Cardiac muscle cell (in vitro differentiated cells and primary cell): ENCODE results near the gene EFNA3. TPM values are rescaled to one million over a fixed set of nuclear protein-coding genes. Genes with fewer than 3 reads are reported as not detected.

Experiments used
- DNase-seq, 2 donors: peaks; one replicate each; pipeline versions ENCODE4 v3.0.0 to v3.0.0-alpha.2; 2010 to 2017; ENCODE audit warnings: low read depth in 1 of 2, low spot score in 1 of 2
- H3K27ac ChIP-seq: fragments of 200-600 bp; sonication (generic); 2 replicates; pipeline ENCODE4 v1.5.1; 2016
- H3K27me3 ChIP-seq: fragments of 200-600 bp; sonication (generic); 2 replicates; pipeline ENCODE4 v1.6.0; 2016; ENCODE audit warnings: control low read depth
- H3K36me3 ChIP-seq: fragments of 200-600 bp; sonication (generic); 2 replicates; pipeline ENCODE4 v1.5.1; 2016; ENCODE audit warnings: control low read depth
- H3K4me1 ChIP-seq: fragments of 200-600 bp; sonication (generic); 2 replicates; pipeline ENCODE4 v1.8.1; 2017; ENCODE audit warnings: low read depth, mild to moderate bottlenecking, mixed run types
- H3K4me3 ChIP-seq: fragments of 200-600 bp; sonication (generic); 2 replicates; pipeline ENCODE4 v1.5.1; 2016; ENCODE audit warnings: mild to moderate bottlenecking
- H3K9me3 ChIP-seq: fragments of 200-600 bp; sonication (generic); 2 replicates; pipeline ENCODE4 v1.5.1; 2017; ENCODE audit warnings: low read depth, mild to moderate bottlenecking, control low read depth
- polyA plus RNA-seq: library from polyadenylated mRNA; unstranded; fragments of >200 nt; fragmentation: Nextera tagmentation; extraction: Ambion mirVana; gene quantifications from 2 replicates; pipeline ENCODE4 v1.2.1, GENCODE V29; 2016
- total RNA-seq: library from RNA; depleted of rRNA; stranded (reverse); fragments of >200 nt; gene quantifications from 2 replicates; pipeline ENCODE4 v1.2.3, GENCODE V29; 2016
- TF ChIP-seq, protein P1 (sequence below): IDR thresholded peaks from 2 replicates; pipeline ENCODE4 v1.5.1; 2012; ENCODE audit warnings: low read depth, mild to moderate bottlenecking, low read length

Gene EFNA3
- total and polyA plus RNA-seq, 2 experiments from 2014 or later = 26.3 to 43.0 TPM

- peaks cover 7% of the 10 kb centered on the region for H3K4me1 ChIP-seq
- no peak for DNase-seq
- H3K27me3 ChIP-seq = no peaks in the 10 kb centered on the region
Observed at GRCh38 chr1:155099331-155099730, 20.7 kb downstream of the EFNA3 start.

DNA sequence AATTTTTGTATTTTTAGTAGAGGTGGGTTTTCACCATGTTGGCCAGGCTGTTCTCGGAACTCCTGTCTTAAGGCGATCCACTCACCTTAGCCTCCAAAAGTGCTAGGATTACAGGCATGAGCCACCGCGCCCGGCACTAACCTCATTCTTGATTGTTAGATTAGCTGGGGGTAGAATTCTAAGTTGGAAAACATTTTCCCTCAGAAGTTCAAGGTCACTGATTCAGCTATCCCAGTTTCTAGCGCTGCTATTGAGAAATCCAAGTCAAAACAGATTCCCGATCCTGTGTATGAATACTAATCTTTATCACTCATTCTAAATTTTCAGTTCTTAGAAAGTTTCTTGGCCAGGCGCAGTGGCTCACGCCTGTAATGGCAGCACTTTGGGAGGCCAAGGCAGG, 24.7 kb downstream of the EFNA3 start:
- no peak for DNase-seq
- no peak overlapping the region for H3K27ac ChIP-seq
- TF ChIP-seq, protein P1, sequence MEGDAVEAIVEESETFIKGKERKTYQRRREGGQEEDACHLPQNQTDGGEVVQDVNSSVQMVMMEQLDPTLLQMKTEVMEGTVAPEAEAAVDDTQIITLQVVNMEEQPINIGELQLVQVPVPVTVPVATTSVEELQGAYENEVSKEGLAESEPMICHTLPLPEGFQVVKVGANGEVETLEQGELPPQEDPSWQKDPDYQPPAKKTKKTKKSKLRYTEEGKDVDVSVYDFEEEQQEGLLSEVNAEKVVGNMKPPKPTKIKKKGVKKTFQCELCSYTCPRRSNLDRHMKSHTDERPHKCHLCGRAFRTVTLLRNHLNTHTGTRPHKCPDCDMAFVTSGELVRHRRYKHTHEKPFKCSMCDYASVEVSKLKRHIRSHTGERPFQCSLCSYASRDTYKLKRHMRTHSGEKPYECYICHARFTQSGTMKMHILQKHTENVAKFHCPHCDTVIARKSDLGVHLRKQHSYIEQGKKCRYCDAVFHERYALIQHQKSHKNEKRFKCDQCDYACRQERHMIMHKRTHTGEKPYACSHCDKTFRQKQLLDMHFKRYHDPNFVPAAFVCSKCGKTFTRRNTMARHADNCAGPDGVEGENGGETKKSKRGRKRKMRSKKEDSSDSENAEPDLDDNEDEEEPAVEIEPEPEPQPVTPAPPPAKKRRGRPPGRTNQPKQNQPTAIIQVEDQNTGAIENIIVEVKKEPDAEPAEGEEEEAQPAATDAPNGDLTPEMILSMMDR = no peak

More at GRCh38 chr1:155099331-155099730, 20.7 kb downstream of the EFNA3 start:
- Histone ChIP-seq H3K9me3 (no peaks in the 10 kb centered on the region), H3K36me3 (no peaks in the 10 kb centered on the region), H3K27ac (no peak overlapping the region), H3K4me3 (no peak overlapping the region)
- TF ChIP-seq, protein P1 = no peak

DNA sequence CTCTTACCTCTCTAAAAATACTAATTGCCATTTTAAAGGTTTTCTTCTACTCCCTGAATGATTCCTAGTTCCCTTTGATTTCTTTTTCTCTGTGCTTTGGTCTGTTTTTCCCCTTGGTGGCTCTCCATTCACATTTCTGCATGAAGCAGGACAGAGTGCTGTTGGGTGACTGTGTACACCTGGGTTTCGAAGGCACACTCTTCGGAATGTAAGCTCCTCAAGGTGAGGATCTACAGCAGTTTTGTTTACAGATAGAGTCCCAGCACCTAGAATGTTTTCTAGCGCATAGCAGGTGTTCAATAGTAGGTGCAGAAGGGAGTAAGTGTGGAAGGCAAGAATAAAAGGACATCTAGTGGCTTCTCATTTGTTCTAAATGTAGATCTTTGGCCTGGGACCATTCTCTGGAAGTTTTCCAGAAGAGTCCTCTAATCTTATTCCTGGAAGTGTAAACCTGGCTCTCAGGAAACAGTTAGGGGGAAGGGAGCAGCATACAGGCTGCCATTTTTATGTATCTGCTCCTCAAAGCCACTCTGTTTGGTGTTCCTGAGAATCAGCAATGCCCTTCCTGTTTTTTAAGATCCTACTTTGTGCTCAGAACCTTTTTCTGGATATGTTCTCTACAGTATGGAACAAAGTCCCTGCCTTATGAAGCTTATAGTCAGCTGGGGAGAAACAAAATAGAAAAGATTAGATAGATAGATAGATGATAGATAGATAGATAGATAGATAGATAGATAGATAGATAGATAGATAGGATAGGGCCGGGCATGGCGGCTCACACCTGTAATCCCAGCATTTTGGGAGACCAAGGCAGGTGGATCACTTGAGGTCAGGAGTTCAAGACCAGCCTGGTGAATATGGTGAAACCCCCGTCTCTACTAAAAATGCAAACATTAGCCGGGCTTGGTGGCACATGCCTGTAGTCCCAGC, 26.2 kb downstream of the EFNA3 start:
- Histone ChIP-seq H3K4me3 (no peak overlapping the region), H3K4me1 (no peaks in the 10 kb centered on the region), H3K27ac (no peak overlapping the region), H3K9me3 (no peaks in the 10 kb centered on the region), H3K27me3 (peaks cover 9% of the 10 kb centered on the region), H3K36me3 (no peaks in the 10 kb centered on the region)
- peak in 1 of 2 donors; percentile 22 for DNase-seq
- TF ChIP-seq, protein P1 = no peak

More for the DNA sequence above, 24.7 kb downstream of the EFNA3 start:
- no peaks in the 10 kb centered on the region for H3K9me3 ChIP-seq
- peaks cover 9% of the 10 kb centered on the region for H3K27me3 ChIP-seq
- H3K4me1 ChIP-seq = no peaks in the 10 kb centered on the region
- no peaks in the 10 kb centered on the region for H3K36me3 ChIP-seq
- no peak overlapping the region for H3K4me3 ChIP-seq

DNA sequence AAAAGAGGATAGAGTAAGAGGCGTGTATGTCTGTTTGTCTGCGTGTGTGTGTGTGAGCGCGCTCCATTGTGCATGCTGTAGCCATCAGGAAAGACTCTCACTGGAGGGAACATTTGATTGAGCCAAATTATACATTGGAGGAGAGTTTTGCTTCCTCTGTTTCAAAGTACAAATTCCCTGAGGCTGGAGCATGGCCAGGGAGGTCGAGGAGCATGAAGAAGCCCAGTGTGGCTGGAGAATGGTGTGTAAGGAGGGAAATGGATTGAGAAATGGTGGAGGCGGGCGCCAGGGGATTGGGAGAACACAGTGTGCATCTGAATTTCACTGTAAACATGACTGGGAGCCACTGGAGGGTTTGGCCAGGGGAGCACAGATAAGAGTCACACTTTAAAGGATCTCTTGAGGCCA, 27.0 kb downstream of the EFNA3 start:
- peak in 1 of 2 donors; percentile 92 for DNase-seq
- TF ChIP-seq, protein P1 = no peak

DNA sequence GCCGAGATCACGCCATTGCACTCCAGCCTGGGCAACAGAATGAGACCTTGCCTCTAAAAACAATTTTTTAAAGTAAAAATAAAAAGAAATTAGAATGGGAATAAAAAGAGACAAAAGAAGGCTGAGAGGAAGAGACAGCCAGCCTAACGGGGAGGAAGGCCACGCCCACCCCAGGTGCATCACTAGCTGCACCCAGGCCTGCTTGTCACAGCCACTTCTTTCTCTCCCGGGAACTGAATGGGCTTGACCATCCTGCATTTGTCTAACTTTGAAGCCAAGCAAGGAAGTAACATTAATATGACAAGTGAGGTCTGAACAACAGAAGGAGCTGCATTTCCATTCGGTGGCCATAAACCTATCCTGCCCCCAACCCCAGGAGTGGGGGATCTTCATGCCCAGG, 28.2 kb downstream of the EFNA3 start:
- DNase-seq = no peak
- Histone ChIP-seq H3K36me3 (no peaks in the 10 kb centered on the region), H3K27me3 (peaks cover 9% of the 10 kb centered on the region), H3K27ac (no peak overlapping the region), H3K4me3 (no peak overlapping the region), H3K9me3 (no peaks in the 10 kb centered on the region), H3K4me1 (no peaks in the 10 kb centered on the region)
- TF ChIP-seq, protein P1 = no peak

More for the DNA sequence above, 27.0 kb downstream of the EFNA3 start:
- no peak overlapping the region for H3K27ac ChIP-seq
- H3K9me3 ChIP-seq = no peaks in the 10 kb centered on the region
- H3K27me3 ChIP-seq = peaks cover 9% of the 10 kb centered on the region
- no peaks in the 10 kb centered on the region for H3K36me3 ChIP-seq
- H3K4me1 ChIP-seq = no peaks in the 10 kb centered on the region
- no peak overlapping the region for H3K4me3 ChIP-seq
